Measurements from ENCODE around the gene CCDC126.
"Not testable (repeated sequence)": the region's sequence is repeated elsewhere in the genome, so short reads cannot be mapped to it uniquely, and the experiment has no call there.

Gene CCDC126

DNA sequence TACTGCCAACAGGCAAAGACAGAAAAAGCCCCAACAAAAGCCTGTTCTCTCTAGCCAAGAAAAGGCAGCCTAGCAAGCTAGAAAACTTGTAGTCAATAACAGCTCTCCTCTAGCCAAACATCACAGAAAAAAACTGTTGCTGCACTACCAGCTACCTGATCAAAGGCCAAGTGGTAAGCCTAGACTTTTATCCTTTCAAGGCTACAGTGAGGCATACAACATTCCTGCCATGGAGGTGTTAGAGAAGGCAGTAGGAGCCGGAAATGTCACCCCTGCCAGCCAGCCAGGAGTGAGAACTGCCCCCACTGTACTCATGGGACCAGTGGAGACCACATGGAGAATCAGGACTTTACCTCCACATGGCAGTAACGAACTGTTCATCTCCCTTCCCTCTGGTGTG, 31.2 kb downstream of the CCDC126 start:
- no peak for DNase-seq (ENCODE audit: low read depth, low spot score)

DNA sequence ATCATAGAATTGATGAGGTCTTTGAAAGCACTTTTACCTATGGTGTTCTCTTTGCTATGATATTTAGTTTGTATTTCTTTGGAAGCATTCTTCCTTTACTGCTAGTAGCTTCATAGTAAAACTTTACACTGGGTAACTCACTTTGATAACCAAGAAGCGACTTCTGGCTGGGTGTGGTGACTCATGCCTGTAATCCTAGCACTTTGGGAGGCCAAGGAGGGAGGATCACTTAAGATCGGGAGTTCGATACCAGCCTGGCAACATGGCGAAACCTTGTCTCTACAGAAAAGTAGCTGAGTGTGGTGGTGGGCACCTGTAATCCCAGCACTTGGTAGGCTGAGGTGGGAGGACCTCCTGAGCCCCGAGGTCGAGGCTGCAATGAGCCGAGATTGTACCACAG, 36.2 kb downstream of the CCDC126 start:
- DNase-seq (ENCODE audit: low read depth, low spot score), result no peak

DNA sequence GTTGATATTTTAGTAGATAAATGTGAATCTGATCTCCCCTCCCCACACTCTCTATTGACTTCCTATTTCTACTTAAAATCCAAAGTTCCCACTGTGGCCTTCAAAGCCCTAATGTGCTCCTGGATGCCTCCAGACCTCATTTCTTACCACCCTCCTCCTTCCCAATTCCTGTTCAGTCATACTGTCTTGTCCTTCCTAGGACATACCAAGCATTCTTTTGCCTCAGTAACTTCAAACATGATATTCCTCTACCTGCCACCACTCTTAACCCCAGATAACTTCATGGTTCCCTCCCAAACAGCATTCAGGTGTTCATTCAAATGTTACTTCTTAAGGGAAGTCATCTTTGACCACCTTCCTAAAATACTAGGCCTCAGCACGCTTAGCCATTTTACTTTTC, 48.6 kb downstream of the CCDC126 start:
- no peak for DNase-seq (ENCODE audit: low read depth, low spot score)

DNA sequence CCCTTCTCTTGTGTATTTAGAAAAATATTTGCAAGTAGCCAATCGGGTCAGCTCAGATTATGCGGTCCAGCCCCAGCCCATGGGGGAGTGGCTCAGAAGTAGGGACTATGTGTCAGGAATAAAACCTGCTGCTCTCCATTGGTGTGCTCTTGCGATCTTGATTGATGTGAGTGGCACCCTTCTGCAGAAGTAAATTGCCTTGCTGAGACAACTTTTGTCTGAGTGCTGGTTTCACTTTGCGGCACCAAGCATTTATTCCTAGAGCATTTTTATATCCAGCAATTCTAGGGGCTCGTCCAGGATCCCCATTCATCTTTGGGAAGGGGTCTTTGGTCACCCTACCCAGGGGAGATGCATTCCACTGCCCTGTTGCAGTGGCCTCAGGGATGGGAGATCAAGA, 56.8 kb downstream of the CCDC126 start:
- peak; percentile 19 for DNase-seq (ENCODE audit: low read depth, low spot score)

DNA sequence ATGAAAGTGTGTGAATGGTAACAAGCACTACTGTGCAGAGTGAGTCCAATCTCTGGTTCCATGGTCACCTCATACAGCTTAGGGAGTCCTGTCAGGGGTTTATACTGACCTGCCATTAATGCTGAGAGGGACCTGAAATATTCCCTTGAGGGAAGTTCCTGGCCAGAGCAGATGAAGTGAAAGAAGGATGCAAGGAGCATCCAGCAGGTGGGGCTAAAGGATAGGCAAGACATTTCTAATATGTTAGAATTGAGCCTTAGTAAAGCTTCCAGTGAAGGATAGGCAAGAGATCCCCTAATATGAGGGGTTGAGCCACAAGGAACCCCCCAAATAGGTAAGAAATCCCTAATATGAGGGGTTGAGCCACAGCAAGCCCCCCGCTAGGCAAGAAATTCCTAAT, 57.3 kb downstream of the CCDC126 start:
- DNase-seq (ENCODE audit: low read depth, low spot score), result no peak

DNA sequence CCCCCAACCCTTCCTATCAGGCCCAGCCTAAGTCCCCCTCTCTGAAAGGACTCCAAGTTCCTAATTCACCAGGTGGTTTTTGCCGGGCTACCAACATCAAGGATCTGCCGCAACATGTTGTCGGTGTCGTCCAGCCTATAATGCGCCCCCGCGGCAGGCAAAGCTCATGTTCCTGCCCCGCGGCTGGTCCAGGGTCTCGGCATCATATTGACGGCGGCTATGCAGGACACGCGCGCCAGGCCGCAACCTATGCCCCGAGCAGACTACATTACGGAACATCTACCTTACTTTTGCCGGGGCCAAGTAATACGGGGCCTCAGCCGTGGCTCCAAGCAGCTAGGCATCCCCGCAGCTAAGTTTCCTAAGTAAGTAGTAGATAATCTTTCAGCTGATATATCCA, 58.3 kb downstream of the CCDC126 start:
- DNase-seq (ENCODE audit: low read depth, low spot score), result no peak

DNA sequence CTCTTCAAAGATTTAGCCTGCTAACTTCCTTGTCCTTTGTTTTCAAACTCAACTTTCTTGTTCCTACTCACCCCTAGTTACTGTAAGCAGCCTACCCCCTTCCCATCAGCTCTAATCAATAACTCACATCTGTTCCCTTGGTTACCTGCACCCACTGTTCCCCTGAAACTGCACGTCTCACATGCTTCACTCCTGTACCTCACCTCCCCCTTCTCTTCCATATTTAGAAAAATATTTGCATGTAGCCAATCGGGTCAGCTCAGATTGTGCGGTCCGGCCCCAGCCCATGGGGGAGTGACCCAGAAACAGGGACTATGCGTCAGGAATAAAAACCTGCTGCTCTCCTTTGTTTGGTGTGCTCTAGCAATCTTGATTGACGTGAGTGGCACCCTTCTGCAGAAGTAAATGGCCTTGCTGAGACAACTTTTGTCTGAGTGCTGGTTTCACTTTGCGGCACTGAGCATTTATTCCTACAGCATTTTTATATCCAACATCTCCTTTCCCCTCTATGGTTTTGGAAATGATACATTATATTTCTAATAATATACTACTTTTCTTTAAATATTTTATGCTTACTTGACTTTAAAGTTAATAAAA, 61.7 kb downstream of the CCDC126 start:
- no peak for DNase-seq (ENCODE audit: low read depth, low spot score)

- no peak for DNase-seq (ENCODE audit: low read depth, low spot score)
Observed at GRCh38 chr7:23661385-23661784, 64.2 kb downstream of the CCDC126 start.

GRCh38 chr7:23662124-23662983, 65.2 kb downstream of the CCDC126 start:
- DNase-seq (ENCODE audit: low read depth, low spot score), result peak; percentile 88

DNA sequence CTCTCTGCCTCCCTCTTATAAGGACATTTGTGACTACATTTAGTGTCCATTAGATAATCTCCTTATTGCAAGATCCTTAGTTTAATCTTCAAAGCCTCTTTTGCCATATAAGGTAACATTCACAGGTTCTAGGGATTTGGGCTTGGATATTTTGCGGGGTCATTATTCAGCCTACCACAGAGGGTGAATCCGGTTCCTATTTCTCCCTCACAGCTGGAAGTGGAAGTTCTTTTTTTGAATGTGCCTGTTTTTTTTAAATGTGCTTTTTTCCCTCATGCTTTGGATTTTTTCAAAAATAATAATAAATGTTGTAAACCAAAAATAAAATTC, 65.8 kb downstream of the CCDC126 start:
- DNase-seq (ENCODE audit: low read depth, low spot score), result no peak

- DNase-seq (ENCODE audit: low read depth, low spot score), result no peak
Observed at GRCh38 chr7:23664122-23664521, 66.9 kb downstream of the CCDC126 start.

DNA sequence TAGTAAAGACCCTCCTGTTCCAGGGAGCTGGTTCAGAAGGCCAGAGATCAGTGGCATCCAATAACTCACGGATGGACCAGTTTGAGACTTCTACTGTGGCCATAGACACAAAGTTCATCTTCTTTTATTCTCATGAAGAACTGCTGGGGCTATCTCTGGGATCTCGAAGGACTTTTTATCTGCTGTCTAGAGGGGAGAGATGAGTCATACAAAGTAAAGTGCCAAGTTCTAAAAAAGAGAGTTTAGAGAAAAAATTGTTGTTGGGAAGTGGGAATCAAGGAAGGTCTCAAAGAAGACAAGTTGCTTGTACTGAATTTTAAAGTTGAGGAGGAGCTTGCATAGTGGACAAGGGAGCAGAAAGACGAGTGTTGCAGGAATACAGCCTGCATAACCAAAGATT, 74.9 kb downstream of the CCDC126 start:
- no peak for DNase-seq (ENCODE audit: low read depth, low spot score)

DNA sequence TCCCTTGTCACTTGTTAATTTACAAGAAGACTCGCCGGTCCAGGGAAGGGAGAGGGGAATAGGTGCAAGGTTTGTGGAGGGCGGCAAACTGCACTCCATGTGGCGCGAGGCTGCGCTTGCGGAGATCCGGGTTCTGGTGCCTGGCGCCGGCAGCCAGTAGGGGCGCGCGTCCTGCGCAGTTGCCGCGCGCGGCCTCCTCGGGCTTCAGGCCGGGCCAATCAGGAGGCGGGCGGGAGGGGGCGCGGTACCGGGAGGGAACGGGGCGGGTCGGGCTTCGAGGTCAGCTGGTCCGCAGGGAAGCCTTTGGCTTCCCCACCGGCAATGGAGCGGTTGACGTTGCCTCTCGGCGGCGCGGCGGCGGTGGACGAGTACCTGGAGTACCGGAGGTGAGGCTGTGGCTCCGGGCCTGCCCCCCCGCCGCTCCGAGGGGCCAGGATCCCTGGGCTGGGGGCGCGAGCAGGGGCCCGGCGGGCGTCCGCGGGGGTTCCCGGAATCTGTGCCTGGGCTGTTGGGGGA, 82.8 kb downstream of the CCDC126 start, which contains the start of gene FAM221A:
FAM221A (plus strand) TSS at position 302 of the 516 bp plus-strand sequence; CDS start at position 322, 20 bp downstream.
- peak; percentile 96 for DNase-seq (ENCODE audit: low read depth, low spot score)

DNA sequence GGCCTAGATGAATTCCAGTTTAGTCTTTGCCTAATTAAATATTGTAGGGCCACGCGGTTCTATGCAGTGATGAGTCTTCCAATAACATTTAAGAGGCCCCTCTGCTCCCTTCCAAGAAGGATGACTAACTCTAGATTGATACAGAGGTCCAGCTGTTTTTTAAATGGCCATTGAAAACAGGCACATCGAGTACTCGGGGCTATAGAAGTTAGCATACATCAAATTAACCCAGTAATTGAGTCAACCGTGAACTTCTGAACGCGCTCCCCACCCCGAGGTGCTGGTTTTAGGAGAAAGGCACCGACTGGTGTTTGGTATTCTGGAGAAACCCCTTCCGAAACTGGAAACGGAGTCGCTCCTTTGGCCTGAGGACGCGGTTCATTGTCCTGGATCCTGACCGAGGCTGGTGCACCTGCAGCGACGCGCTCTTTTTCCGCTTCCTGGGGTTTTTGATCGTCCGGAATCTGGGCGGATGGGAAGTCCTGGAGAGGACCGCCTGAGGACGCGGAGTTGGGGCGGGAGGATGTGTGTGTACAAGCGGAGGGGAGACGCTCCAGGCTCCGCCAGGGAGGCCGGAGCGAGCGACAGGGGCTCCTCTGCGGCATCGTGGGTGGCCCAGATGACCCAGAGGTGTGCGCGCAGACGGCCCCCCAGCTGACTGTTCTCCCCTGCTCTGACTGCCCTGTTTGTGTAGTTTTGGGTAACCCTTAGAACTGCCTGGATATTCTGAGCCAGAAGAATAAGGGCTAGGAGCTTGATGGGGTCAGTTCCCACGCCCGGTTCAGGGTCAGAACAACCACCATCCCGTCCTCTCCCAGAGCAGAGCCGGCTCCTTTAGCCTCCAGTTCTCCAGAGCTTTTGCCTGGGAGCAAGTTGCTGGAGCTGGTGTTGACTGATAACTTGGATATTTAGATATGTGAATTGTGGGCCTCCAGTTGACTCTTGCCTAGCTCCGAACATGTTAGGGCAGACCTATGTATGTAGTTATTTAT, 83.5 kb downstream of the CCDC126 start:
- DNase-seq (ENCODE audit: low read depth, low spot score), result peak; percentile 70

- not testable (repeated sequence) for DNase-seq (ENCODE audit: low read depth, low spot score)
Observed at GRCh38 chr7:23684041-23684440, 86.9 kb downstream of the CCDC126 start.

GRCh38 chr7:23685731-23686130, 88.5 kb downstream of the CCDC126 start:
- DNase-seq (ENCODE audit: low read depth, low spot score), result peak; percentile 51

GRCh38 chr7:23687011-23687410, 89.8 kb downstream of the CCDC126 start:
- DNase-seq (ENCODE audit: low read depth, low spot score), result no peak

GRCh38 chr7:23689165-23689564, 92.0 kb downstream of the CCDC126 start:
- DNase-seq (ENCODE audit: low read depth, low spot score), result no peak

- peak; percentile 82 for DNase-seq (ENCODE audit: low read depth, low spot score)
Observed at GRCh38 chr7:23691320-23691719, 94.1 kb downstream of the CCDC126 start.

- no peak for DNase-seq (ENCODE audit: low read depth, low spot score)
Observed at GRCh38 chr7:23693224-23693623, 96.0 kb downstream of the CCDC126 start.

Data from astrocyte of the hippocampus (primary cell).